Activated CD4-positive, alpha-beta memory T cell treated with anti-CD3 and anti-CD28 coated beads for 36 hours (primary cell): ENCODE results near the gene PRR14L. TPM values are rescaled to one million over a fixed set of nuclear protein-coding genes. Genes with fewer than 3 reads are reported as not detected.

Experiments used
- CTCF ChIA-PET: fragments of 350-600 bp; sonication (Branson Sonifier 250); formaldehyde crosslinking; loops from one replicate; lab custom pipeline; 2021; ENCODE audit warnings: antibody characterized with exemption, inconsistent platforms; lab: Charles Lee
- POLR2A ChIA-PET: fragments of 350-600 bp; sonication (Branson Sonifier 250); formaldehyde crosslinking; loops from one replicate; lab custom pipeline; 2021; ENCODE audit warnings: antibody characterized with exemption; lab: Charles Lee
- DNase-seq: peaks from one replicate; pipeline ENCODE4 v3.0.0-alpha.2; 2020
- H3K27ac Mint-ChIP-seq: one replicate; pipeline ENCODE4 v1.8.0; 2021; ENCODE audit warnings: mixed read lengths
- H3K27me3 Mint-ChIP-seq: one replicate; pipeline ENCODE4 v1.8.0; 2021; ENCODE audit warnings: mixed read lengths
- H3K36me3 Mint-ChIP-seq: one replicate; pipeline ENCODE4 v1.8.0; 2021; ENCODE audit warnings: mixed read lengths
- H3K4me1 Mint-ChIP-seq: one replicate; pipeline ENCODE4 v1.8.0; 2021; ENCODE audit warnings: low read depth, mixed read lengths
- H3K4me3 Mint-ChIP-seq: one replicate; pipeline ENCODE4 v1.8.0; 2021; ENCODE audit warnings: mild to moderate bottlenecking, mixed read lengths
- H3K9me3 Mint-ChIP-seq: one replicate; pipeline ENCODE4 v1.8.0; 2021; ENCODE audit warnings: mixed read lengths
- intact Hi-C: fragments of 100-400 bp; cut with micrococcal nuclease; formaldehyde crosslinking; loops from one replicate; pipeline ENCODE4 v1.15.1; 2023
- total RNA-seq, 2 experiments: library from RNA; stranded (reverse); gene quantifications; one replicate each; pipeline ENCODE4 v1.2.3, GENCODE V29; 2021

Gene PRR14L
- total RNA-seq, 2 experiments from 2014 or later: 41.3 to 45.2 TPM

DNA sequence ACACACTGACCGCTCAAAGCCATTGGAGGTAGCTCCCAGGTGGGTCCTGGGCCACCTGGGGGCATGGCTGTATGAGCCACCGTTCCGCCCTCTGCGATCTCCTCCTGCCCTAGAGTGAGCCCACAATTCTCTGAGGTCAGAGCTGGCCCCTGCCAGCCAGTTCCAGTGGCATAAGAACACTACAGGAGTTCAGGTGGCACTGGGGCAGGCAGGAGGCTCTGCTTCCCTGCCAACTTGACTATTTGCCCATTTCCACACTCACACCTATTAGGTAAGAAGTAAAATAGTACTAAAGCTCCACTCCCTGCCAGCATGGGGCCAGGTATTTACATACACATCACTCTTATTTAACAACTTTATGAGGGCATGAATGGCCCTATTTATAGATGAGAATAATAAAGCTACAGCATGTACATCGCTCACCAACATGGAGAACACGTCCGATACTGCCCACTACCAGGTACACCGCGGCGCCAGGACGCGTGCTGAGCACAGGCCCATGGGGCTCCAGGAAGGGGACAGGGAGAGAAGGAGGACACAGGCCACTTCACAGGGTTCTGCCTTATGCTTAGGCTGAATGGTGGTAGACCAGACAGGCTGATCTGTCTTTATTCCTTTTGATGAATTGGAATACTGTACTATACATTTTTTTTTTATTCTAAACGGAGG, 114.2 kb downstream of the PRR14L start:
- Mint-ChIP-seq H3K4me1 (peaks cover 49% of the 10 kb centered on the region), H3K27ac (no peak overlapping the region), H3K36me3 (no peaks in the 10 kb centered on the region), H3K4me3 (no peak overlapping the region), H3K9me3 (no peaks in the 10 kb centered on the region), H3K27me3 (no peaks in the 10 kb centered on the region)
- intact Hi-C loops: no loop called here
- CTCF ChIA-PET: interaction anchor here (1.0 to 2.2 kb wide), 4 partner anchors 69 to 291 kb away, joined by 3 to 8 read pairs (median 4); no protein-coding TSS in a partner anchor
- DNase-seq: no peak
- POLR2A ChIA-PET: no interaction called here

GRCh38 chr22:31631436-31631835, 118.5 kb downstream of the PRR14L start:
- CTCF ChIA-PET: interaction anchor here (1.3 to 5.8 kb wide), 7 partner anchors 22 to 179 kb away, joined by 3 to 35 read pairs (median 7); no protein-coding TSS in a partner anchor
- intact Hi-C loops: loop anchor here (2.0 to 5.0 kb wide), 4 partner anchors 75 to 339 kb away; partner anchors contain the start of genes PATZ1, PIK3IP1 and SFI1
- H3K27me3 Mint-ChIP-seq: no peaks in the 10 kb centered on the region
- POLR2A ChIA-PET: interaction anchor here (0.9 to 2.2 kb wide), 9 partner anchors 12 to 341 kb away, joined by 3 to 12 read pairs (median 4); partner anchors contain the start of gene PISD
- H3K9me3 Mint-ChIP-seq: no peaks in the 10 kb centered on the region
- no peak for DNase-seq
- no peaks in the 10 kb centered on the region for H3K36me3 Mint-ChIP-seq
- H3K4me1 Mint-ChIP-seq: peaks cover 57% of the 10 kb centered on the region
- H3K27ac Mint-ChIP-seq: peak overlapping the region; percentile 89
- peak overlapping the region; percentile 81 for H3K4me3 Mint-ChIP-seq

Other genes starting within 250 kb of the PRR14L start
- 10 to 100 TPM; 39.4 to 40.2 TPM for gene PISD, start 87.9 kb downstream of the PRR14L start, total RNA-seq
- gene DEPDC5, start 3.9 kb upstream of the PRR14L start, total RNA-seq: 10 to 100 TPM; 27.5 to 31.6 TPM
- gene YWHAH, start 194.4 kb upstream of the PRR14L start, total RNA-seq: 100 to 1,000 TPM; 137 to 142 TPM